ENCODE results near the gene SNRPD3.

Gene SNRPD3

DNA sequence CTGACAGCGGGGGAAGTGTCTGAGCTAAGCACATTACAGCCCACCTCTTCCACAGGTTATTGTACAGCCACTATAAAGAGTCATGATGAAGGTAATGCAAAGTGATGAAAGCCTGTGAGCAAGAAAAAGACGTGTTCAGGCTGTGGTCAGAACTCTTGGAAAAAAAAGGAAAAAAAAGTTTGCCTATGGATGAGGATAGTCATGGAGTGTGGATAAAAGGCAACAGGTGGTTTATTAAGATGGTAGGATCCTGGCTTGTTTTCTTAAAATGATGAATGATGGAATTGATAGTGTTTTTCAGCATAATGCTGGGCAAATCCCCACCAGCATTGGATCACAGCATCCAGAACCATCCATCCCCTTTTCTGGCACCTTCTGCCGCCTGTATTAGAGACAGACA is 37.6 kb upstream of the SNRPD3 start:
- TF ChIP-seq, protein P1, sequence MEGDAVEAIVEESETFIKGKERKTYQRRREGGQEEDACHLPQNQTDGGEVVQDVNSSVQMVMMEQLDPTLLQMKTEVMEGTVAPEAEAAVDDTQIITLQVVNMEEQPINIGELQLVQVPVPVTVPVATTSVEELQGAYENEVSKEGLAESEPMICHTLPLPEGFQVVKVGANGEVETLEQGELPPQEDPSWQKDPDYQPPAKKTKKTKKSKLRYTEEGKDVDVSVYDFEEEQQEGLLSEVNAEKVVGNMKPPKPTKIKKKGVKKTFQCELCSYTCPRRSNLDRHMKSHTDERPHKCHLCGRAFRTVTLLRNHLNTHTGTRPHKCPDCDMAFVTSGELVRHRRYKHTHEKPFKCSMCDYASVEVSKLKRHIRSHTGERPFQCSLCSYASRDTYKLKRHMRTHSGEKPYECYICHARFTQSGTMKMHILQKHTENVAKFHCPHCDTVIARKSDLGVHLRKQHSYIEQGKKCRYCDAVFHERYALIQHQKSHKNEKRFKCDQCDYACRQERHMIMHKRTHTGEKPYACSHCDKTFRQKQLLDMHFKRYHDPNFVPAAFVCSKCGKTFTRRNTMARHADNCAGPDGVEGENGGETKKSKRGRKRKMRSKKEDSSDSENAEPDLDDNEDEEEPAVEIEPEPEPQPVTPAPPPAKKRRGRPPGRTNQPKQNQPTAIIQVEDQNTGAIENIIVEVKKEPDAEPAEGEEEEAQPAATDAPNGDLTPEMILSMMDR (IDR thresholded peaks at IDR 0.05; ENCODE audit: low read depth, low read length, missing control alignments) = no peak
- H3K27ac ChIP-seq = no peak overlapping the region
- H3K27me3 ChIP-seq (replicated peaks) = no peaks in the 10 kb centered on the region
- DNase-seq = no peak
- H3K4me3 ChIP-seq (ENCODE audit: low read depth, low read length) = no peak overlapping the region
- in situ Hi-C loops (cut with HindIII; ENCODE audit: low pct_ligation_motif_present, low sequenced_read_pairs) = loop anchor here (25.0 kb wide), 1 partner anchor 181 kb away; no protein-coding TSS in a partner anchor
- no peaks in the 10 kb centered on the region for H3K36me3 ChIP-seq (replicated peaks)

DNA sequence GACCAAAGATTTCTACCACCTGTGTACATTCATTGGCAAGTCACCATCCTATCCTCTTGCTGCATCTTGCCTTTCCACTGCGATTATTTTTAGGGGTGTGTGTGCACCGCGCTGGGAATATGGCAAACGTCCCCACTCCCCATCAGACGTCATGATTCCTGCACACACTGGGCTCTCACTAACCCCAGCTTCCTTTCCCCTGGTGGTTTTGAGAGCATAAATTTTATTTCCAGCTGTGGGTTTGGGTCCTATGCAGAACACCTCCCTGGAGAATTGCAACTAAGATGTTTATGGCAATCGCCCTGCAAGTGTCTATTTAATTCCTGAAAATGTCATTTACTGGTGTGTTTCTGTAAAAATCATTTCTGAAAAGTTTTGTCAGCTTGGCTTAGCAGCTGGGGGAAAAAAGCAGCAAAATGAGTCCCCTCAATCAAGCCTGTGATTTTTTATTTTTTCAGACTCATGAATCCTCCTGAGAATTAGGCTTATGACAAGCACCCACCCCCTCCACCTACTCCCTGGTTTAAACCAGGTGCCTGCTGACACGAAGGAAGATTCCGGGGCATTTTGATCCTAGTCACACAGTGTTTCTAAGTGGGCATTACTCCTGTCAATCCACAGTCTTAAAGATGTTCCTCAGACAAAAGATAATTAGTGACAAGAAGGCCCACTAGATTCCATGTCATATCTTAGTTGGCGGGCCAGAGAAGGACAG is 36.9 kb upstream of the SNRPD3 start:
- no peak overlapping the region for H3K27ac ChIP-seq
- H3K36me3 ChIP-seq (replicated peaks) = no peaks in the 10 kb centered on the region
- H3K27me3 ChIP-seq (replicated peaks) = no peaks in the 10 kb centered on the region
- no peak for DNase-seq
- in situ Hi-C loops (cut with HindIII; ENCODE audit: low pct_ligation_motif_present, low sequenced_read_pairs) = loop anchor here (25.0 kb wide), 1 partner anchor 182 kb away; no protein-coding TSS in a partner anchor
- no peak overlapping the region for H3K4me3 ChIP-seq (ENCODE audit: low read depth, low read length)
- TF ChIP-seq, protein P1 (IDR thresholded peaks at IDR 0.05; ENCODE audit: low read depth, low read length, missing control alignments) = no peak

DNA sequence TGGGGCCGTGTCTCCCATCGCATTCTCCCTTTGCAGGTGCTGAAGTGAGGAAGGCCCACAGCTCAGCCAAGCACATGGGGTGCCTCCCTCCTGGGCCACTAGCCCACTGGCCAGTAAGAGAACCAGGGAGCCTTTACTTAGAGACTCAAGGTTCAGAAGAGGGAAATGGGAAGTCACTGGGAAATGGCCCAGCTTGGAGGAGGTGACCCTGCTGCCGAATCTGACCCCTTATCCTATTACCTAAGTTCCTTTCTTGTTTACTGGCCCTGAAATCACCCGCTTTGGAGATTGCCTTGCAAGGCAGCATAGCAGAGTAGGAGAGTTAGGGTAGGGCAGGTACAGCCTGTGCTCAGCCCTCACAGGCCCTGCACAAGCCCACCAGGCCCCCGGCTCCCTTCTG is 36.3 kb upstream of the SNRPD3 start:
- no peak for DNase-seq
- H3K27ac ChIP-seq = no peak overlapping the region
- no peaks in the 10 kb centered on the region for H3K36me3 ChIP-seq (replicated peaks)
- H3K4me3 ChIP-seq (ENCODE audit: low read depth, low read length) = no peak overlapping the region
- in situ Hi-C loops (cut with HindIII; ENCODE audit: low pct_ligation_motif_present, low sequenced_read_pairs) = loop anchor here (25.0 kb wide), 1 partner anchor 182 kb away; no protein-coding TSS in a partner anchor
- no peaks in the 10 kb centered on the region for H3K27me3 ChIP-seq (replicated peaks)
- TF ChIP-seq, protein P1 (IDR thresholded peaks at IDR 0.05; ENCODE audit: low read depth, low read length, missing control alignments) = no peak

DNA sequence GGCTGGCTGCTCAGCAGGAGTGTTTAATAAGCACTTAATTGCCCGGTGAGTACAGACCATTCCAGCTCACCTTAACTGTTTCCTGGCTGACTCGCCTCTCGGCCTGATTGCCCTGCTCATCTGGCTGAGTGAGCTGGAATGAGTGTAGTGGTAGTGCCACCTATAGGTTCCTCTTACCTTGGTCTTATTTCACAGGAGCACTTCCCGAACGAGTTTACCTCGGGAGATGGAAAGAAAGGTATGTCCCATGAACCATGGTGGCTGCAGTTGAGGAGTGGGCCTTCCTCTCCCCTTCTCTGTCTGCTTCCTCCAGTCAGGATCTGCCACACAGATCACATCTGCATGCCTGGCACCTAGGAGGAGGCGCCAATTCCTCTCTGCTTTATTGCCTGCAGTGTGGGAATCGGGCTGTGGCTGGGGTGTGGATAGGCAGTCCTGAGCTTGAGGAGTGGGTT is 34.0 kb upstream of the SNRPD3 start:
- in situ Hi-C loops (cut with HindIII; ENCODE audit: low pct_ligation_motif_present, low sequenced_read_pairs) = loop anchor here (25.0 kb wide), 1 partner anchor 185 kb away; no protein-coding TSS in a partner anchor
- no peaks in the 10 kb centered on the region for H3K27me3 ChIP-seq (replicated peaks)
- TF ChIP-seq, protein P1 (IDR thresholded peaks at IDR 0.05; ENCODE audit: low read depth, low read length, missing control alignments) = peak; percentile 68
- H3K4me3 ChIP-seq (ENCODE audit: low read depth, low read length) = no peak overlapping the region
- H3K27ac ChIP-seq = no peak overlapping the region
- H3K36me3 ChIP-seq (replicated peaks) = no peaks in the 10 kb centered on the region
- peak; percentile 41 for DNase-seq

- in situ Hi-C loops (cut with HindIII; ENCODE audit: low pct_ligation_motif_present, low sequenced_read_pairs) = loop anchor here (25.0 kb wide), 1 partner anchor 187 kb away; no protein-coding TSS in a partner anchor
- Histone ChIP-seq H3K27ac (peak overlapping the region; percentile 33), H3K36me3 (replicated peaks) (no peaks in the 10 kb centered on the region), H3K27me3 (replicated peaks) (no peaks in the 10 kb centered on the region), H3K4me3 (ENCODE audit: low read depth, low read length) (no peak overlapping the region)
- TF ChIP-seq, protein P1 (IDR thresholded peaks at IDR 0.05; ENCODE audit: low read depth, low read length, missing control alignments) = no peak
- peak; percentile 73 for DNase-seq
Measured at GRCh38 chr22:24523873-24524272, 31.9 kb upstream of the SNRPD3 start.

Measured in brain microvascular endothelial cell (primary cell).